HFF-Myc (cell line): Measurements from ENCODE around the gene SNX30.

Experiments
- DNase-seq: peaks from one replicate; pipeline ENCODE4 v3.0.0-alpha.2; 2011; ENCODE audit warnings: low read depth; ENCODE audit errors: extremely low read depth
- H3K4me3 ChIP-seq: replicated peaks from 2 replicates; pipeline ENCODE4 v1.5.1; 2011; ENCODE audit warnings: low read depth, mild to moderate bottlenecking, control low read depth, low read length
- TF ChIP-seq, protein P1 (sequence below): IDR thresholded peaks from 2 replicates; pipeline ENCODE4 v1.5.1; 2012; ENCODE audit warnings: mild to moderate bottlenecking, low read depth, low read length, control low read depth; ENCODE audit errors: missing control alignments

SNX30 gene

DNA sequence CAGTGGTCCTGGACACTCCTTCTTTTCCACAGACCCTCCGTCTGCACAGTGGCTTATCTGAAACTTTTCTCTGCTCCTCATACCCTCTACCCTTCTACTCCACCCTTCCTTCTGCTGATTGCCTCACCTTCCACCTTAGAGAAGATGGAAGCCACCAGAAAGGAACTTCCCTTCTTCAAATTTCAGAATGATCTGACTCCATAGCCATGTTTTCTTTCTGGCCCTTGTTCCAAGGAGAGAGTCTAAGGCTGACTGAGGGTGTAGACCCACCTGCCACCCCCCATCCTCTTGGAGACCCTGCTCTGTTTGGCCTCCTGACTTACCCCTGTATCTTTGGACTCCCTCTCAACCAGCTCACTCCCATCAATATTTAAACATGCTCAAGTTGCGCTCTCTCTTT is 7.4 kb downstream of the SNX30 start:
- no peak overlapping the region for H3K4me3 ChIP-seq
- DNase-seq: no peak
- TF ChIP-seq, protein P1, sequence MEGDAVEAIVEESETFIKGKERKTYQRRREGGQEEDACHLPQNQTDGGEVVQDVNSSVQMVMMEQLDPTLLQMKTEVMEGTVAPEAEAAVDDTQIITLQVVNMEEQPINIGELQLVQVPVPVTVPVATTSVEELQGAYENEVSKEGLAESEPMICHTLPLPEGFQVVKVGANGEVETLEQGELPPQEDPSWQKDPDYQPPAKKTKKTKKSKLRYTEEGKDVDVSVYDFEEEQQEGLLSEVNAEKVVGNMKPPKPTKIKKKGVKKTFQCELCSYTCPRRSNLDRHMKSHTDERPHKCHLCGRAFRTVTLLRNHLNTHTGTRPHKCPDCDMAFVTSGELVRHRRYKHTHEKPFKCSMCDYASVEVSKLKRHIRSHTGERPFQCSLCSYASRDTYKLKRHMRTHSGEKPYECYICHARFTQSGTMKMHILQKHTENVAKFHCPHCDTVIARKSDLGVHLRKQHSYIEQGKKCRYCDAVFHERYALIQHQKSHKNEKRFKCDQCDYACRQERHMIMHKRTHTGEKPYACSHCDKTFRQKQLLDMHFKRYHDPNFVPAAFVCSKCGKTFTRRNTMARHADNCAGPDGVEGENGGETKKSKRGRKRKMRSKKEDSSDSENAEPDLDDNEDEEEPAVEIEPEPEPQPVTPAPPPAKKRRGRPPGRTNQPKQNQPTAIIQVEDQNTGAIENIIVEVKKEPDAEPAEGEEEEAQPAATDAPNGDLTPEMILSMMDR: no peak

DNA sequence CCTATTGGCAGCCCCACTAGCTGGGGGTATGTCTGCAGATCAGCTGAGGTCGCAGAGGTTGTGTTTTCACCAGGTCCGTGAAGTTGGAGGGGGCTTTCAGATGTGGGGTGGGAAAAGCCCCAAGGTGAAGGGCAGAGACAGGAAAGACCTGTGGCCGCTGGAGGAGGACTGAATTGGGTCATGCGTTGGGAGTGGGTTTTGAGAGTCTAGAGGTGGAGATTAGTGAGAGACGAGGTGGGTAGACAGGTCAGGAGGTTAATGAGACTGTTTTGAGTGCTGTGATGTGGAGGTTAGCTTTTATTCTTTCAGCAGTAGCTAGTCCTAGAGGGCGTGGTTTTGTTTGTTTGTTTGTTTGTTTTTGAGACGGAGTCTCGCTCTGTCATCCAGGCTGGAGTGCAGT is 10.3 kb downstream of the SNX30 start:
- TF ChIP-seq, protein P1: no peak
- H3K4me3 ChIP-seq: no peak overlapping the region
- no peak for DNase-seq

DNA sequence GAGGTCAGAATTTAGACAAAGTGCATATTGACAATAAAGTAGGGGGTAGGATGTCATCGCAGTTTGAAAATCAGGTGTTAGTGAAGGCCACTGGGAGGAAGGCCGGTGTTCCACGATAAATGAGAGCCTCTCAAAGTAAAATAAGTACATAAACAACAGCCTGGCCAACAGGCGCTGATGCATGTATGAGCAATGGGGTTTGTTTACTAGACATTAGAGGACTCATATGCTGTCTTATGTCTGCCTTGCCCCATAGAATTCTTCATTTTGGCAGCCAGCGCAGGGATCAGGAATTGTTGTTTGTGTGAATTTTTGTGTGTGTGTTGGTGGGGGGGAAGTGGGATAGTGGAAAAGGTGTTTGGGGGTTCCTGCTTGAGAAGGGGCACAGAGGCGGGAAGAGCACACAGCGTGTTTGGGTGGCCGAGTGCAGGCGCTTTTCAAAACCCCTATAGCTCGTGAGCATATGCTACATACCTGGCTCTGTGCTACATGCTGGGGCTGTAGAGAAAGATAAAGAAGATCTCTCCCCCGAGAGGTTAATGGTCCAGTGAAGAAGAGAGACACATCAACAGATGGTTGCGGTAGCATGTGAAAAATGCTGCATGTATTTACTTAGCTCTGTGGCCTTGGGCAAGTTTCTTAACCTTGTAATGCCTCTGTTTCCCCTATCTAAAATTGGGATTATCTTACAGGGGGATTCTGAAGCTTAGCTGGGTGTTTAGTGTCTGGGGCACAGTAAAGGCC is 11.5 kb downstream of the SNX30 start:
- TF ChIP-seq, protein P1: no peak
- no peak for DNase-seq
- no peak overlapping the region for H3K4me3 ChIP-seq

DNA sequence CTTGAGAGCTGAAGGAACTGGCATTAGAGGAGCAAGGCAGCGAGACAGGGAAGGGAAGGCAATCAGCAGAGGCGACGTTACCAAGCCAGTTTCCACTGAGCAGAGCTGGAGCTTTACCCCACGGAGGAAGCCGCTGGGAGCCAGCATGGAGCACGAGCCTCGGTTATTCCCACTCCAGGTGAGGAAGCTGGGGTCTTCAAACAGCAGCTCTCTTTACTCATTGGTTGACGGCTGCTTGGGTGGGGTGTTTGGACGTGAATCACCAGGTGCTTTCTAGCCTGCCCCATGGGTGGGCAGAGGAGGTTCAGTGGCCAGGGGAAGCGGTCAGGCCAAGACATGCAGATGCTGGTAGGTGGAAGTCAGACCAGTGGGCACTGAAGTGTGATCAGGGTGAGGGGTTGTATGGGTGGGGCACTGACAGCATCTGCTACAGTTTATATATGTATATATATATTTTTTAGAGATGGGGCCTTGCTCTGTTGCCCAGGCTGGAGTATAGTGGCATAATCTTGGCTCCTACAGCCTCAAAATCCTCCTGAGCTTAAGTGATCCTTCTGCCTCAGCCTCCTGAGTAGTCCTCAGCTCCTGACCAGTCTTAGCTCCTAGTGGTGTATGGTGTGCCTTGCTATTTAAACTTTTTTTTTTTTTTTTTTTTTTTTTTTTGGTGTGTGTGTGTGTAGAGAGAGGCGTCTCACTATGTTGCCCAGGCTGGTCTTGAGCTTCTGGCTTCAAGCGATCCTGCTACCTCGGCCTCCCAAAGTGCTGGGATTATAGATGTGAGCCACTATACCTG is 12.4 kb downstream of the SNX30 start:
- TF ChIP-seq, protein P1: no peak
- no peak for DNase-seq
- H3K4me3 ChIP-seq: no peak overlapping the region

DNA sequence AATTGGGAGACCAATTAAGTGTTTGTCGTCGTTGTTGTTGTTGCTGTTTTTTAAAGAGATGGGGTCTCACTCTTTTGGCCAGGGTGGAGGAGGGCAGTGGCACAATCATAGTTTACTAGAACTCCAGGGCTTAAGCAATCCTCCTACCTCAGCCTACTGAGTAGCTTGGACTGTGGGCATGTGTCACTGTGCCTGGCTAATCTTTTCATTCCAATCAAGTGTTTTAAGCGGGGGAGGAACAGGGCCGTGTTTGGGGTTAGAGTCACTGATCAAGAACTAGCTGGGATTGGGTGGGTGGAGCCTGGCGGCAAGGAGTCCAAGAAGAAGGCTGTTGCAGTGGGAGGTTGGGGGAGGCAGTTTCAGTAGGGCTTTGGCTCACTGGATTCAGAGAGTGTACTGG is 13.8 kb downstream of the SNX30 start:
- DNase-seq: no peak
- no peak overlapping the region for H3K4me3 ChIP-seq
- TF ChIP-seq, protein P1: no peak

DNA sequence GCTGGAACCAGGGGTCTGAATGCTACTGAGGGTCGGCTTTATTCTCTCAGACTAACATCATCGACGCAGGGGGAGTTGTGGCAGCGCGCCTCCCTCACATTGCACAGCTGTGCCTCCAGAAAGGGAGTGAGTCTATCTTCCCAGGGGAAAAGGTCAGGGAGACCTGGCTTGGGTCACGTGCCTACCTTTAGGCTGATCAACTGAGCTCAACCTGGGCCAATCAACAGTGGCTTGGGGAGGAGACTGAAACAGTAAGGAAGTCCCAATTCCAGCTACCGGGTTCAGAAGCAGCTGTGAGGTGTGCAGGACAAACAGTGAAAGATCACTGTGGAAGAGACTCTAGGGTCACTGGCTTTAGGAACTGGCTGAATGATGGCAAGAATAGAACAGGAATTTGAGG is 14.3 kb downstream of the SNX30 start:
- no peak overlapping the region for H3K4me3 ChIP-seq
- TF ChIP-seq, protein P1: no peak
- DNase-seq: no peak
